HG02884 (cell line): ENCODE results near the gene C22orf23.
A peak's percentile ranks its signal among the peaks of the same experiment; 100 is the strongest.
"Not testable (repeated sequence)": the region's sequence is repeated elsewhere in the genome, so short reads cannot be mapped to it uniquely, and the experiment has no call there.

Experiments used
- ATAC-seq: cut with Tn5 transposase; IDR thresholded peaks from one replicate; pipeline ENCODE4 v1.9.1; 2021; ENCODE audit warnings: mild to moderate bottlenecking, moderate library complexity; ENCODE audit not compliant: unreplicated experiment

C22orf23 gene

GRCh38 chr22:37957232-37957631 lies 3.8 kb upstream of the C22orf23 start:
- no peak for ATAC-seq

- not testable (repeated sequence) for ATAC-seq
Observed at GRCh38 chr22:37955825-37956397, 2.5 kb upstream of the C22orf23 start.

DNA sequence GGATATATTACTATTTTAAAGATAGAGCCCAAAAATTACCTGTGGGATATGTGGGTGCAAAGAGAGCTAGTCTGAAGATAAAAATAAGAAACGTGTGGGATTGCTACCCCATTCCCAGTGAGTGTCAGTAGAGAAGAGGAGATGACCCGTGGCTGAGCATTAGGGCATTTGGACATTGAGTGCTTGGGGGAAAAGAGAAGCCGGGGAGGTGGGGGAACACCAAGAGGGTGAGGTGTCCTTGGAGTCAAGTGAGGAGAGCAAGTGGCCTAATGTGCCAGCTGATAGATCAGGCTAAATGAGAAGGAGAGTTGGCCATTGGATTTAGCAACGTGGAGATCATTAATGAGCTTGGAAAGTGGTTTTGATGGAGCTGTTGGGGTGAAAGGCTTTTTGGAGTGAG lies 1.3 kb upstream of the C22orf23 start:
- ATAC-seq = no peak

- ATAC-seq = peak; percentile 14
Observed at GRCh38 chr22:37953062-37953436, 352 bp downstream of the C22orf23 start.

DNA sequence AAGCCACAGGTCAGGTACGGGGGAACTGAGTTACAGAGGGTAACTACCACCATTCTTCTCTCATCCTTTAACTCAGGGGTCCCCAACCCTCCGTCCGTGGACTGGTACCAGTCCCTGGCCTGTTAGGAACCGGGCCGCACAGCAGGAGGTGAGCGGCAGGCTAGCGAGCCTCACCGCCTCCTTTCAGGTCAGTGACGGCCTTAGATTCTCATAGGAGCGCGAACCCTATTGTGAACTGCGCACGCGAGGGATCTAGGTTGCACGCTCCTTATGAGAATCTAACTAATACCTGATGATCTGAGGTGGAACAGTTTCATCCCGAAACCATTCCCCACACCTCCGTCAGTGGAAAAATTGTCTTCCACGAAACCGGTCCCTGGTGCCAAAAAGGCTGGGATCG lies 772 bp downstream of the C22orf23 start:
- ATAC-seq = not testable (repeated sequence)

DNA sequence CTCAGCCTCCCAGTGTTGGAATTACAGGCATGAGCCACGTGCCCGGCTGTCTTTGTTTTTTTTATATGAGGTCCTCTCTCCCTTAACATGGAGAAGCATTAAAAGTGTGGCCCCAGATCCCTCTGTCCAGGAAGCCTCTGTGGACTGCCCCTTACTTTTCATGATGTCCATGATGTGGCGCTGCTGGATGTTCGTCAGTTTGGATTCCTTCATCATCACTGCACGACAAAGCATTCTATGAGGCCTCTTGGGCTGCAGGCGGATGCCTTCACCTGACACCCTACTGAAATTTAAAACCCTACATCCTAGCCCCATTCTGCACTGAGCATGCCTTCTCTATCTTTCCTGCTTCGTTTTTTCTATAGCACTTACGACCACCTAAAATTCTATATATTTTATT lies 2.1 kb downstream of the C22orf23 start:
- no peak for ATAC-seq

GRCh38 chr22:37947142-37947795 lies 6.1 kb downstream of the C22orf23 start:
- not testable (repeated sequence) for ATAC-seq

DNA sequence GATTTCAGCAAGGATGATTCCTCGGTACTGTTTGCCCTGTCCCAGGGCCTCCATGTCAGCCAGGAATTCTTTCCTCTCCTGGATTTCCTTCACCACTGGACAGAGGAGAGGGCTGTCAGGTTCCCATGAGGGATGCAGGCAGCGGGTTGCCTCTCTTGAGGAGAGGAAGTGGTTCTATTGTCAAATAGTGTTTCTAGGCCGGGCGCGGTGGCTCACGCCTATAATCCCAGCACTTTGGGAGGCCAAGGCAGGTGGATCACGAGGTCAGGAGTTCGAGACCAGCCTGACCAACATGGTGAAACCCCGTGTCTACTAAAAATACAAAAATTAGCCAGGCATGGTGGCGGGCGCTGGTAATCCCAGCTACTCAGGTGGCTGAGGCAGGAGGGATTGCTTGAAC lies 9.0 kb downstream of the C22orf23 start:
- not testable (repeated sequence) for ATAC-seq

DNA sequence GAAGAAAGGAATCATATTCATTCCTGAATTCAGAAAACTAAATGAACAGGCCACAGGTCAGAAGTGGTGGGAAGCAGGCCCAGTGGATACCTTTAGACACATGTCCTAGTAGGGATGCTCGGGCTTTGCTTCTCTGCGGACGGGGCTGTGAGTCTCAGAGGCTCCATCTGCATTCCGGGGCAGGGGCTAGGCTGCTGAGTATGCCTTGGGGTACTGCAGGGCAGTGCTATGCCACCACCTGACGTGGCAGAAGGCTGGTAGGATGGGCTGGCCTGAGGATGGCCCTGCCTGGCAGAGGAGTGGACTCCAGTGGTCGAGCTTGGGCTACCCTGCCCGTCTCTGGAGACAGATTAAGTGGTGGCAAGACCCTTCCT lies 9.6 kb downstream of the C22orf23 start:
- ATAC-seq = no peak

GRCh38 chr22:37943136-37943824 lies 10.1 kb downstream of the C22orf23 start:
- no peak for ATAC-seq

GRCh38 chr22:37942133-37942532 lies 11.3 kb downstream of the C22orf23 start:
- ATAC-seq = no peak

GRCh38 chr22:37940698-37941376 lies 12.6 kb downstream of the C22orf23 start:
- ATAC-seq = no peak

DNA sequence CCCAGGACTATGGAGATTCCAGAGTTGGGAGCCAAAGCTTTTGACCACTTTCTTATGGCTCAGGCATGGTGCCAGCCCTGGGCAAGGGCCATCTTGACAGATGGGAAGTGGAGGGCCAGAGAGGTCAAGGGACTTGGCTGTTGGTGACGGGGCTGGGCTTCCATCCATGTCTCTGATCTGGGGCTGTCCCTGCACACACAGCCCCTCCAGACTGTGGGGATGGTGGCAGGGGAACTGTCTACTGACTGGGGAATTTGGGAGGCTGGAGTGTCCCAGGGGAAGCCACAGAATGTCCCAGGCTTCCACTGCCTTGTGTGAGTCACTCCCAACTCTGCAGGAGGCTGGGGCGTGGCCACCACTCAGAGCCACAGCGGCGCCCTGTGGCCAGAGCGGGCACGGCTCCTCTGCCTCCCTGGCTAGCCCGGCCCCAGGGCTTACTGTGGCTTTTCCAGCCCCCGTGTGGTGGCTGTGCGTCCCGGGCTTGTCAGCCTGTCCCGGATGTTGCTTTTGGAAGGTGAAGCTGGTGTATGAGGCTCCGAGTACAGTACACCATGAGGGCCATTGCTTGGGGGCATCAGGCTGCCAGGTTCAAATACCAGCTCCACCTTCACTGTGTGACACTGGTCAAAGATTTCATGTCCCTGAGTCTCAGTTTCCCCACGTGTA lies 19.6 kb downstream of the C22orf23 start:
- peak; percentile 52 for ATAC-seq

DNA sequence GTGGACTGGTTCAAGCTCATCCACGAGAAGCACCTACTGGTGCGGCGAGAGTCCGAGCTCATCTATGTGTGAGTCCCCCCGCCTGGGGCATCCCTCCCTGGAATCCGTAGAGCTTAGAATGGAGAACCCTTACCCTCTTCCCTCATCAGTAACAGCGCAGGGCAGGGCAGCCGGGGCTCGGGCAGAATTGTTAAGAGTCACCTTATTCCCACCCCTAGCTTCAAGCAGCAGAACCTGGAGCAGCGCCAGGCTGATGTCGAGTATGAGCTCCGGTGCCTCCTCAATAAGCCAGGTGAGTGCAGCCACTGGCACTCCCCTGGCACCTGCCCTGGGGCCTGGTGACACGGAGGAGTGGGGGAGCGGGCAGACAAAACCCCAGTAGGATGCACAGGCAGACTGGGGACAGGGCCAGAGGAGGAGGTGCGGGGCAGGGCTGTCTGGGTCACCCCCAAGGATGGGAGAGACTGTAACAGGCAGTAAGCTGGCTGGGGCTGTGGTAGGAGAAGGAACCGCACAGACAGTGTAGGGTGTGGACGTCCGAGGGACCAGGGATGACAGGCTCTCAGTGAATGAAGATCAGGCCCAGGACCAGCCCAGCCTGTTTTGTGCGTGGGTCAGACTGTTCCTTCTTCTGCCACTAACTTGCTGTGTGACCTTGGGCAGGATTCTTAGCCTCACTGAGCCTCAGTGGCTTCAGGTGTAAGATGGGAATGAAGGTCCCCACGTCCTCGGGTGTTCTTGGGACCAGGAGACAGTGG lies 20.4 kb downstream of the C22orf23 start:
- ATAC-seq = no peak

- no peak for ATAC-seq
Observed at GRCh38 chr22:37932401-37932800, 21.0 kb downstream of the C22orf23 start.

DNA sequence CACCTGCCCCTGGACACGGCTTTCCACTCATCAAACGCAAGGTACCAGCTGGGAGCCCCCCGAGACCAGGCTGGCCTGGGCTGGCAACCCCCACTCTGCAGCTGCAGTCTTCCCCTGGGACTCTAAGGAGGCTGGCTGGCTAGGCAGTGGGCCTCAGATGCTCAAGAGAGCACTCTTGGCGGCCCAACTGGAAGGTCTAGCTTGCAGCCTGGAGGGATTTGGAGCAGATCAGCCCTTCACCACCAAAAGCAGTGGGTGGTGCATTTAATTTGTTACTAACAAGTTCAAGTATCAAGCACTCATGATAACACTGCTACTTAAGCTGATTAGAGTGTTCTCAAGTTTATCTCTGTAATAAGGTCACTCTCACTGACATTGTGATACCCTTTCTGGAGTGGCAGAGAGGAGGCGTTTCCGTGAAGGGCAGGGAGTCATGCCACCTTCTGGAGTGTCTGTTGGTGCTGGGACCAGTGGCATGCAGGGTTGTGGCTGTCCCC lies 21.5 kb downstream of the C22orf23 start:
- no peak for ATAC-seq

DNA sequence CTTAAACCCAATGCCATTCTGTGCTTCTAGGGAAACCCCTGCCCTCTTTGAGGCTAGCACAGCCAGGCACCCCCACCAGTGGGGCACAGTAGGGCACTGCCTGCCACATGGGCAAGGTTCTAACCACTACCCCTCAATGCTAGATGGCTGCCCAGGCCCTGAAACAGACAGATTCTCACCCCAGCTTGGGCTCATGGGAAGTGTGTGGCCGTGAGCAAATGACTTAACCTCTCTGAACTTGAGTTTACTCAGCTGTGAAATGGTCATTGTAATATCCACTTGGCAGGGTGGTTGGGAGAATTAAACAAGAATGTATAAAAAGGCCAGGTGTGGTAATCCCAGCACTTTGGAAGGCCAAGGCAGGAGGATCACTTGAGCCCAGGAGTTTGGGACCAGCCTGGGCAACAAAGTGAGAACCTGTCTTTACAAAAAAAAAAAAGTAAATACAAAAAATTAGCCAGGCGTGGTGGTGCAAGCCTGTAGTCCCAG lies 22.4 kb downstream of the C22orf23 start:
- ATAC-seq = no peak

- no peak for ATAC-seq
Observed at GRCh38 chr22:37930270-37930951, 23.0 kb downstream of the C22orf23 start.

- no peak for ATAC-seq
Observed at GRCh38 chr22:37929390-37929789, 24.0 kb downstream of the C22orf23 start.

DNA sequence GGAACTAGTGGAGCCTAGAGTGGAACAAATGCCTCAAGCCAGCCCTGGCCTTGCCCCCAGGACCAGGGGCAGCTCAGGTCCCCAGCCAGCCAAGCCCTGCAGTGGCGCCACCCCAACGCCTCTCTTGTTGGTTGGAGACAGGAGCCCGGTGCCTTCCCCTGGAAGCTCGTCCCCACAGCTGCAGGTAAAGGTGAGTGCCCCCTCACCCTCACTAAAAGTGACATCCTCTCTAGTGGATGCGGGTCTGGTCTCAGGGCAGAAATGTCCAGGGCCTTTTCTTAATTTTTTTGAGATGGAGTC lies 25.8 kb downstream of the C22orf23 start:
- no peak for ATAC-seq
